Uterus (tissue), 2 donors: Measurements from ENCODE around the gene OR2T6.

ENCODE experiments used
- POLR2A ChIP-seq, 2 donors: fragments of 450-650 bp; IDR thresholded peaks; one replicate each; pipeline ENCODE4 v1.6.1; 2016; ENCODE audit warnings: antibody characterized with exemption in 2 of 2, mild to moderate bottlenecking in 1 of 2, moderate library complexity in 1 of 2
- TF ChIP-seq, protein P1 (sequence below), 4 experiments: fragments of 200-600 bp in 2 of 4; fragments of 450-650 bp in 2 of 4; sonication (generic) in 2 of 4; IDR thresholded peaks; one replicate each; pipeline ENCODE4 v1.5.1; 2016 to 2019; ENCODE audit warnings: antibody characterized with exemption in 4 of 4, mild to moderate bottlenecking in 2 of 4, moderate library complexity in 1 of 4

DNA sequence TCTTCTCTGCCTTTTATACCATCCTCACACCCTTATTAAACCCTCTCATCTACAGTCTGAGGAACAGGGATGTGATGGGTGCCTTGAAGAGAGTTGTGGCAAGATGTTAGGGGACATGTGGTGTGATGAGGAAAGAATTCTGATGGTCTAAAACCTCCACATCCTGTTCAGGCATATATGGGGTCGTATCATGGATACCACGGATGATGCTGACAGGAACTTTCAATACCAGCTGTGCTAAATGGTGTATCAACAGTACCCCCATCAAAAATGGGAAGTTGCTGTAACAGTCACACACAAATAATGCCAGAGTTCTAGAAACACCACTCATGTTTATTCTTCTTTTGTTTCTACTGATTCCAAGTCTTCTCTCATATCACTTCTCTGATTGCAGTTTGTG lies 12.9 kb downstream of the OR2T6 start:
- TF ChIP-seq, protein P1, sequence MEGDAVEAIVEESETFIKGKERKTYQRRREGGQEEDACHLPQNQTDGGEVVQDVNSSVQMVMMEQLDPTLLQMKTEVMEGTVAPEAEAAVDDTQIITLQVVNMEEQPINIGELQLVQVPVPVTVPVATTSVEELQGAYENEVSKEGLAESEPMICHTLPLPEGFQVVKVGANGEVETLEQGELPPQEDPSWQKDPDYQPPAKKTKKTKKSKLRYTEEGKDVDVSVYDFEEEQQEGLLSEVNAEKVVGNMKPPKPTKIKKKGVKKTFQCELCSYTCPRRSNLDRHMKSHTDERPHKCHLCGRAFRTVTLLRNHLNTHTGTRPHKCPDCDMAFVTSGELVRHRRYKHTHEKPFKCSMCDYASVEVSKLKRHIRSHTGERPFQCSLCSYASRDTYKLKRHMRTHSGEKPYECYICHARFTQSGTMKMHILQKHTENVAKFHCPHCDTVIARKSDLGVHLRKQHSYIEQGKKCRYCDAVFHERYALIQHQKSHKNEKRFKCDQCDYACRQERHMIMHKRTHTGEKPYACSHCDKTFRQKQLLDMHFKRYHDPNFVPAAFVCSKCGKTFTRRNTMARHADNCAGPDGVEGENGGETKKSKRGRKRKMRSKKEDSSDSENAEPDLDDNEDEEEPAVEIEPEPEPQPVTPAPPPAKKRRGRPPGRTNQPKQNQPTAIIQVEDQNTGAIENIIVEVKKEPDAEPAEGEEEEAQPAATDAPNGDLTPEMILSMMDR (IDR thresholded peaks at IDR 0.05), result no peak
- no peak for TF ChIP-seq POLR2A (IDR thresholded peaks at IDR 0.05)
